WTC11 (cell line): ENCODE results near the gene SPTLC2. TPM values are rescaled to one million over a fixed set of nuclear protein-coding genes. Genes with fewer than 3 reads are reported as not detected.
A peak's percentile ranks its signal among the peaks of the same experiment; 100 is the strongest.

Experiments
- ATAC-seq: fragments of 200-7000 bp; cut with Tn5 transposase; 2 replicates; pipeline ENCODE4 v1.10.0; 2021; ENCODE audit warnings: mild to moderate bottlenecking, moderate library complexity
- CTCF ChIA-PET: fragments of 300-600 bp; sonication (Branson Sonifier 250); formaldehyde crosslinking; loops from one replicate; lab custom pipeline; 2021; ENCODE audit warnings: antibody characterized with exemption; lab: Charles Lee
- POLR2A ChIA-PET: fragments of 350-600 bp; sonication (Branson Sonifier 250); formaldehyde crosslinking; loops from one replicate; lab custom pipeline; 2021; ENCODE audit warnings: antibody characterized with exemption; lab: Charles Lee
- DNase-seq: peaks from one replicate; pipeline ENCODE4 v3.0.0; 2021; ENCODE audit warnings: low spot score
- H3K27ac Mint-ChIP-seq: 2 replicates; pipeline ENCODE4 v1.8.0; 2021; ENCODE audit warnings: mixed read lengths
- H3K27me3 Mint-ChIP-seq: 2 replicates; pipeline ENCODE4 v1.8.0; 2021; ENCODE audit warnings: low read depth, mild to moderate bottlenecking, moderate library complexity, mixed read lengths
- H3K36me3 Mint-ChIP-seq: 2 replicates; pipeline ENCODE4 v1.8.0; 2021; ENCODE audit warnings: mixed read lengths
- H3K4me1 Mint-ChIP-seq: 2 replicates; pipeline ENCODE4 v1.8.0; 2022; ENCODE audit warnings: mixed read lengths
- H3K4me3 Mint-ChIP-seq: 2 replicates; pipeline ENCODE4 v1.8.0; 2021; ENCODE audit warnings: mild to moderate bottlenecking, moderate library complexity, mixed read lengths
- H3K9me3 Mint-ChIP-seq: 2 replicates; pipeline ENCODE4 v1.8.0; 2021; ENCODE audit warnings: mixed read lengths
- ARID4B ChIP-seq: sonication (generic); formaldehyde crosslinking; IDR thresholded peaks from 2 replicates; pipeline ENCODE4 v1.8.0; 2023; ENCODE audit warnings: missing genetic modification reagents, mild to moderate bottlenecking, borderline replicate concordance
- ATF2 ChIP-seq: sonication (generic); formaldehyde crosslinking; IDR thresholded peaks from 2 replicates; pipeline ENCODE4 v1.8.1; 2022; ENCODE audit warnings: low read depth, missing genetic modification reagents, borderline replicate concordance
- CDX4 ChIP-seq: fragments of 250-450 bp; sonication (Bioruptor Pico); IDR thresholded peaks from 2 replicates; pipeline ENCODE4 v1.9.0; 2021; ENCODE audit warnings: moderate library complexity, mild to moderate bottlenecking, inconsistent platforms, borderline replicate concordance
- CREB1 ChIP-seq: sonication (generic); formaldehyde crosslinking; IDR thresholded peaks from 2 replicates; pipeline ENCODE4 v1.8.0; 2023; ENCODE audit warnings: mild to moderate bottlenecking, missing genetic modification reagents
- CREM ChIP-seq: sonication (generic); formaldehyde crosslinking; IDR thresholded peaks from 2 replicates; pipeline ENCODE4 v1.8.1; 2022; ENCODE audit warnings: mild to moderate bottlenecking, missing genetic modification reagents, moderate library complexity
- ERG ChIP-seq: fragments of 250-450 bp; sonication (Bioruptor Pico); IDR thresholded peaks from 2 replicates; pipeline ENCODE4 v1.8.0; 2021; ENCODE audit warnings: mild to moderate bottlenecking
- FOXP1 ChIP-seq: sonication (generic); formaldehyde crosslinking; IDR thresholded peaks from 2 replicates; pipeline ENCODE4 v1.8.0; 2022; ENCODE audit warnings: missing genetic modification reagents, mild to moderate bottlenecking, moderate library complexity, borderline replicate concordance
- GTF2I ChIP-seq: fragments of 250-450 bp; sonication (Bioruptor Pico); conservative IDR thresholded peaks from 2 replicates; pipeline ENCODE4 v1.4.0; 2021; ENCODE audit warnings: mild to moderate bottlenecking
- JUN ChIP-seq: sonication (generic); formaldehyde crosslinking; IDR thresholded peaks from 2 replicates; pipeline ENCODE4 v1.8.0; 2023; ENCODE audit warnings: mild to moderate bottlenecking, missing genetic modification reagents
- PRDM15 ChIP-seq: sonication (generic); formaldehyde crosslinking; IDR thresholded peaks from 2 replicates; pipeline ENCODE4 v1.8.0; 2022; ENCODE audit warnings: missing genetic modification reagents
- PRRX2 ChIP-seq: fragments of 250-450 bp; sonication (Bioruptor Pico); IDR thresholded peaks from 2 replicates; pipeline ENCODE4 v1.8.0; 2021; ENCODE audit warnings: mild to moderate bottlenecking
- SMAD3 ChIP-seq: sonication (generic); formaldehyde crosslinking; IDR thresholded peaks from 2 replicates; pipeline ENCODE4 v1.8.0; 2022; ENCODE audit warnings: missing genetic modification reagents, mild to moderate bottlenecking, borderline replicate concordance
- ZBTB43 ChIP-seq: sonication (generic); formaldehyde crosslinking; IDR thresholded peaks from 2 replicates; pipeline ENCODE4 v1.8.1; 2023; ENCODE audit warnings: mild to moderate bottlenecking, missing genetic modification reagents
- ZNF138 ChIP-seq: sonication (generic); formaldehyde crosslinking; conservative IDR thresholded peaks from 2 replicates; pipeline ENCODE4 v1.8.1; 2022; ENCODE audit warnings: mild to moderate bottlenecking, moderate library complexity, missing genetic modification reagents
- ZNF263 ChIP-seq: sonication (generic); formaldehyde crosslinking; IDR thresholded peaks from 2 replicates; pipeline ENCODE4 v1.8.1; 2022; ENCODE audit warnings: low read depth, mild to moderate bottlenecking, moderate library complexity, missing genetic modification reagents
- ZNF396 ChIP-seq: fragments of 250-450 bp; sonication (Bioruptor Pico); IDR thresholded peaks from 2 replicates; pipeline ENCODE4 v1.8.0; 2021; ENCODE audit warnings: mild to moderate bottlenecking, moderate library complexity, borderline replicate concordance
- total RNA-seq: library from RNA; stranded (reverse); gene quantifications from 3 replicates; pipeline ENCODE4 v1.2.3, GENCODE V29; 2021

SPTLC2 gene
- total RNA-seq, 1 experiment from 2014 or later = 40.1 TPM

GRCh38 chr14:77457115-77457521 is 159.3 kb downstream of the SPTLC2 start:
- H3K4me1 Mint-ChIP-seq = peaks cover 24% of the 10 kb centered on the region
- H3K27me3 Mint-ChIP-seq = no peaks in the 10 kb centered on the region
- POLR2A ChIA-PET = interaction anchor here (0.7 to 2.2 kb wide), 2 partner anchors 17 to 136 kb away, joined by 3 to 7 read pairs; partner anchors contain the start of genes GSTZ1 and POMT2

More at GRCh38 chr14:77457115-77457521, 159.3 kb downstream of the SPTLC2 start:
- Mint-ChIP-seq H3K27ac (peak overlapping the region; percentile 97), H3K9me3 (no peaks in the 10 kb centered on the region), H3K36me3 (peaks cover 27% of the 10 kb centered on the region), H3K4me3 (peak overlapping the region; percentile 100)
- ATAC-seq (peak; percentile 7), DNase-seq (no peak)
- CTCF ChIA-PET = interaction anchor here (0.5 to 1.8 kb wide), 6 partner anchors 11 to 141 kb away, joined by 3 to 6 read pairs (median 4); partner anchors contain the start of genes GSTZ1, POMT2, SAMD15 and TMED8
- TF ChIP-seq CDX4 (no peak), ATF2 (CRISPR knock-in tag) (no peak), PRDM15 (CRISPR knock-in tag) (peak; percentile 33; the same call in 1 of the 2 replicates), ZNF396 (CRISPR knock-in tag) (no peak), FOXP1 (CRISPR knock-in tag) (0 out of 2 replicates have a peak, but pooled peaks have one; percentile 39), ARID4B (no peak), ZNF138 (CRISPR knock-in tag) (no peak), CREM (CRISPR knock-in tag) (no peak), PRRX2 (CRISPR knock-in tag) (no peak), GTF2I (0 out of 2 replicates have a peak, but pooled peaks have one; percentile 28), JUN (CRISPR knock-in tag) (no peak), ERG (no peak), ZBTB43 (CRISPR knock-in tag) (no peak), CREB1 (CRISPR knock-in tag) (no peak), ZNF263 (CRISPR knock-in tag) (no peak), SMAD3 (0 out of 2 replicates have a peak, but pooled peaks have one; percentile 46)

Other genes starting within 250 kb of the SPTLC2 start
- 12.8 to 14.2 TPM (median 13.4 TPM) in 3 replicates for gene TMED8, start 239.5 kb downstream of the SPTLC2 start, total RNA-seq
- gene SAMD15, start 239.3 kb downstream of the SPTLC2 start, total RNA-seq = 0.27 to 0.42 TPM (median 0.30 TPM) in 3 replicates
- 0.11 to 0.44 TPM (median 0.20 TPM) in 3 replicates for gene NOXRED1, start 193.1 kb downstream of the SPTLC2 start, total RNA-seq
- gene VIPAS39, start 159.0 kb downstream of the SPTLC2 start, total RNA-seq = 17.0 to 18.5 TPM (median 17.9 TPM) in 3 replicates
- 137 to 186 TPM (median 160 TPM) in 3 replicates for gene AHSA1, start 158.5 kb downstream of the SPTLC2 start, total RNA-seq
- 0.80 to 1.4 TPM (median 1.3 TPM) in 3 replicates for gene ISM2, start 117.8 kb downstream of the SPTLC2 start, total RNA-seq
- 14.5 to 18.8 TPM (median 17.8 TPM) in 3 replicates for gene ALKBH1, start 91.4 kb upstream of the SPTLC2 start, total RNA-seq
- gene SLIRP, start 91.5 kb upstream of the SPTLC2 start, total RNA-seq = 317 to 377 TPM (median 325 TPM) in 3 replicates
- gene SNW1, start 144.5 kb upstream of the SPTLC2 start, total RNA-seq = 81.4 to 92.1 TPM (median 83.8 TPM) in 3 replicates
- 11.4 to 12.8 TPM (median 12.0 TPM) in 3 replicates for gene ADCK1, start 183.5 kb upstream of the SPTLC2 start, total RNA-seq